Esophagus muscularis mucosa (tissue), 3 donors: ENCODE measurements around the gene LILRB5.

Experiments used
- POLR2A ChIP-seq: fragments of 450-650 bp; IDR thresholded peaks from one replicate; pipeline ENCODE4 v1.6.1; 2017; ENCODE audit warnings: antibody characterized with exemption, moderate library complexity, mild to moderate bottlenecking, low read depth
- POLR2AphosphoS5 ChIP-seq, 2 donors: sonication (generic); formaldehyde crosslinking; IDR thresholded peaks; one replicate each; pipeline ENCODE4 v1.6.1; 2017; ENCODE audit warnings: antibody characterized with exemption in 2 of 2
- TF ChIP-seq, protein P1 (sequence below), 3 experiments: fragments of 200-600 bp in 2 of 3; fragments of 450-650 bp in 1 of 3; sonication (generic) in 2 of 3; IDR thresholded peaks; one replicate each; pipeline ENCODE4 v1.5.1; 2017 to 2019; ENCODE audit warnings: antibody characterized with exemption in 3 of 3, mild to moderate bottlenecking in 2 of 3, moderate library complexity in 1 of 3

DNA sequence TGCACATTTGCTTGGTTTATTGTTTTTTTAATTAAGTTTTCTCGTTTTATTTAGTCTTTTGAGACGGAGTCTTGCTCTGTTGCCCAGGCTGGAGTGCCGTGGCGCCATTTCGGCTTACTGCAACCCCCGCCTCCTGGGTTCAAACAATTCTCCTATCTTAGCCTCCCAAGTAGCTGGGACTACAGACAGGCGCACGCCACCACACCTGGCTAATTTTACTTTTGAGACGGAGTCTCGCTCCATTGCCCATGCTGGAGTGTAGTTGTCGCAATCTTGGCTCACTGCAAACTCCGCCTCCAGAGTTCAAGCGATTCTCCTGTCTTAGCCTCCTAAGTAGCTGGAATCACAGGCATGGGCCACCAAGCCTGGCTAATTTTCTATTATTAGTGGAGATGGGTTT lies 55.1 kb downstream of the LILRB5 start:
- TF ChIP-seq, protein P1, sequence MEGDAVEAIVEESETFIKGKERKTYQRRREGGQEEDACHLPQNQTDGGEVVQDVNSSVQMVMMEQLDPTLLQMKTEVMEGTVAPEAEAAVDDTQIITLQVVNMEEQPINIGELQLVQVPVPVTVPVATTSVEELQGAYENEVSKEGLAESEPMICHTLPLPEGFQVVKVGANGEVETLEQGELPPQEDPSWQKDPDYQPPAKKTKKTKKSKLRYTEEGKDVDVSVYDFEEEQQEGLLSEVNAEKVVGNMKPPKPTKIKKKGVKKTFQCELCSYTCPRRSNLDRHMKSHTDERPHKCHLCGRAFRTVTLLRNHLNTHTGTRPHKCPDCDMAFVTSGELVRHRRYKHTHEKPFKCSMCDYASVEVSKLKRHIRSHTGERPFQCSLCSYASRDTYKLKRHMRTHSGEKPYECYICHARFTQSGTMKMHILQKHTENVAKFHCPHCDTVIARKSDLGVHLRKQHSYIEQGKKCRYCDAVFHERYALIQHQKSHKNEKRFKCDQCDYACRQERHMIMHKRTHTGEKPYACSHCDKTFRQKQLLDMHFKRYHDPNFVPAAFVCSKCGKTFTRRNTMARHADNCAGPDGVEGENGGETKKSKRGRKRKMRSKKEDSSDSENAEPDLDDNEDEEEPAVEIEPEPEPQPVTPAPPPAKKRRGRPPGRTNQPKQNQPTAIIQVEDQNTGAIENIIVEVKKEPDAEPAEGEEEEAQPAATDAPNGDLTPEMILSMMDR (IDR thresholded peaks at IDR 0.05), result no peak
- TF ChIP-seq POLR2A (no peak), POLR2AphosphoS5 (IDR thresholded peaks at IDR 0.05) (no peak)
